HEK293T (cell line): ENCODE measurements around the gene SFT2D2.

Source experiments
- ARNT ChIP-seq: fragments of 450-650 bp; IDR thresholded peaks from 2 replicates; pipeline ENCODE4 v1.6.1; 2017; ENCODE audit warnings: mild to moderate bottlenecking
- BHLHE40 ChIP-seq: fragments of 450-650 bp; IDR thresholded peaks from 2 replicates; pipeline ENCODE4 v1.6.1; 2016; ENCODE audit warnings: mild to moderate bottlenecking, moderate library complexity, borderline replicate concordance
- CTBP1 ChIP-seq: fragments of 450-650 bp; IDR thresholded peaks from 2 replicates; pipeline ENCODE4 v1.6.1; 2016; ENCODE audit warnings: borderline replicate concordance
- ELF4 ChIP-seq: fragments of 450-650 bp; IDR thresholded peaks from 2 replicates; pipeline ENCODE4 v1.6.1; 2017; ENCODE audit warnings: antibody characterized with exemption
- FOXA1 ChIP-seq: fragments of 450-650 bp; IDR thresholded peaks from 2 replicates; pipeline ENCODE4 v1.6.1; 2016; ENCODE audit warnings: mild to moderate bottlenecking
- FOXK2 ChIP-seq: fragments of 450-650 bp; IDR thresholded peaks from 2 replicates; pipeline ENCODE4 v1.6.1; 2016; ENCODE audit warnings: mild to moderate bottlenecking
- FOXM1 ChIP-seq: fragments of 450-650 bp; IDR thresholded peaks from 2 replicates; pipeline ENCODE4 v1.6.1; 2017; ENCODE audit warnings: mild to moderate bottlenecking, borderline replicate concordance
- HDGF ChIP-seq: fragments of 450-650 bp; IDR thresholded peaks from 2 replicates; pipeline ENCODE4 v1.6.1; 2017; ENCODE audit warnings: antibody characterized with exemption, borderline replicate concordance
- L3MBTL2 ChIP-seq: fragments of 450-650 bp; conservative IDR thresholded peaks from 2 replicates; pipeline ENCODE4 v1.6.1; 2016; ENCODE audit warnings: mild to moderate bottlenecking
- LEF1 ChIP-seq: fragments of 450-650 bp; IDR thresholded peaks from 2 replicates; pipeline ENCODE4 v1.6.1; 2017; ENCODE audit warnings: mild to moderate bottlenecking, borderline replicate concordance
- NFRKB ChIP-seq: fragments of 450-650 bp; IDR thresholded peaks from 2 replicates; pipeline ENCODE4 v1.6.1; 2016; ENCODE audit warnings: mild to moderate bottlenecking, moderate library complexity
- SP1 ChIP-seq: fragments of 450-650 bp; IDR thresholded peaks from 2 replicates; pipeline ENCODE4 v1.6.1; 2017
- SUZ12 ChIP-seq: fragments of 450-650 bp; IDR thresholded peaks from 2 replicates; pipeline ENCODE4 v1.6.1; 2016; ENCODE audit warnings: mild to moderate bottlenecking
- ZNF384 ChIP-seq: fragments of 450-650 bp; IDR thresholded peaks from 2 replicates; pipeline ENCODE4 v1.6.1; 2016

DNA sequence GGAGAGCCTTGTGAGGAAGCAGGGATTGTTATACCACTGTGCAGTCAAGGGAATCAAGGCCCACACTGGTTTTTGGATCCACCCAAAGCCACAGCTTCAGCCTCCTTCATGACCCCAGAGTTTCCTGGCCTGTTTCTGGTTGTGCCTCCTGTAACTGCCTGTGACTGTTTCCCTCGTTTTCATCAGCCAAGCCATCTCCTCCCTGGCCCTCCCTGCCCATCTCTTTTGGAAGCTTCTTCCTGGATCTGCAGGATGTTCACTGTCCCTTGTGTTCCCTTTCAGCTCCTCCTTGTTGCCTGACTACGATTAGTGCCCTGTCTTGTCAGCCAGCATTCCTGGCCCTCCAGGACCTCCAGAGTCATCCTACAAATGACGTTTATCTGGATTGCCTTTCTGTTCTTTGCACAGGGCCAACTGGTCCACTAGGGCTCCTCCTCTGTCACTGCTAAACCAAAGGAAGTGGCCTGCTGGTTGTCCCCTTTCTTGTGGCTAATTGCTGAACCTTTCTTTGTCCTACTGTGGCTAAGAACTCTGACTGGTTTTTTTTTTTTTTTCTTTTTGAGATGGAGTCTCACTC, 17.9 kb downstream of the SFT2D2 start:
- no peak for TF ChIP-seq LEF1
- TF ChIP-seq ELF4 = no peak
- TF ChIP-seq HDGF = no peak
- no peak for TF ChIP-seq SP1
- no peak for TF ChIP-seq SUZ12
- TF ChIP-seq ZNF384 = no peak
- TF ChIP-seq FOXK2 = no peak
- no peak for TF ChIP-seq ARNT
- no peak for TF ChIP-seq FOXA1
- no peak for TF ChIP-seq CTBP1
- TF ChIP-seq FOXM1 = no peak
- TF ChIP-seq L3MBTL2 = no peak
- no peak for TF ChIP-seq BHLHE40
- TF ChIP-seq NFRKB = no peak
